ENCODE data around the gene WBP2.

The WBP2 gene

DNA sequence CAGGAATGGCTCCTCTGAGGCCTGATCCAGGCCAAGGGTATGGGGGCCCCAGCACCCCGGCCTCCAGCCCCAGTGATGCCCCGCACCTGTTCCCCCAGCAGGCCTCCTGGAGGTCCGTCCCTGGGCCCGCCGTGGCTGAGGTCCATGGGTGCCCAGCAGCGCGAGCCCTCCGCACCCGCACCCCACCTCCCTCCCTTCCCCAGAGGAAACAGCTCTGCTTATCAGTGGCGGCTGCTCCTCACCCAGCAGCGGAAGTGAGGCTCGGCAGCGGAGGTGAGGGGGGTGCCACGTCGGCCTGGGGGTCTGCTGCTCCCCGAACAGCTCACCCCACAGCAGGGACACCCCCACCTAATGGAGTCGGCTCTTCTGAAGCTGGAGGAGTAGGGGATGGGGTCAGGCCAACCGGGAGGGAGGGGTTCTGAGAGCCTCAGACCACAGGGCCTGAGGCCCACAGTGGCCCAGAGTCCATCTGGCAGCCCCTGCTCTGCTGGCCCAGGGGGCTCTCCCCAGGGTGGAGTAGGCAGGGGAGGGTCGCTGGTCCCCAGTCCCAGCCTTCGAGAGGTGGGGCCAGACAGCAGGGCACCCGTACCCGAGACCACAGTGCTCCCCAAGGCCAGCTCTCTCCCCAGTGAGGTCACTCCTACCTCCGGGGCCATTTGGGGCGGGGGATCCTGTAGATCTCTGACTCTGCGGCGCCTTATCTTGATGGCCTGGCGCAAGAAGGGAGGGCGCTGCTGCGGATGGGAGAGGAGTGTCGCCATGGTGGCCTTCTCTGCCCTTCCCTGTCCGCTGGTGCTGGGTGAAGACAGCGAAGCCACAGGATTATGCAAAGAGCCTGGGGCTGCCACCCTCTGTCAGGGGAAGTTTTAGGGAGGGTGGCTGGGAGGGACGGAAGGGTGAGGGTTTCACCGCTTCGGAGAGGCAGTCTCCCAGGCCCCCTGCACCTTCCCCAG is 11.3 kb downstream of the WBP2 start, which contains the start of gene UNC13D:
Gene UNC13D (minus strand): TSS at position 828 of the 953 bp plus-strand sequence. CDS start 67 bp downstream, at position 761.
- TF ChIP-seq, protein P1, sequence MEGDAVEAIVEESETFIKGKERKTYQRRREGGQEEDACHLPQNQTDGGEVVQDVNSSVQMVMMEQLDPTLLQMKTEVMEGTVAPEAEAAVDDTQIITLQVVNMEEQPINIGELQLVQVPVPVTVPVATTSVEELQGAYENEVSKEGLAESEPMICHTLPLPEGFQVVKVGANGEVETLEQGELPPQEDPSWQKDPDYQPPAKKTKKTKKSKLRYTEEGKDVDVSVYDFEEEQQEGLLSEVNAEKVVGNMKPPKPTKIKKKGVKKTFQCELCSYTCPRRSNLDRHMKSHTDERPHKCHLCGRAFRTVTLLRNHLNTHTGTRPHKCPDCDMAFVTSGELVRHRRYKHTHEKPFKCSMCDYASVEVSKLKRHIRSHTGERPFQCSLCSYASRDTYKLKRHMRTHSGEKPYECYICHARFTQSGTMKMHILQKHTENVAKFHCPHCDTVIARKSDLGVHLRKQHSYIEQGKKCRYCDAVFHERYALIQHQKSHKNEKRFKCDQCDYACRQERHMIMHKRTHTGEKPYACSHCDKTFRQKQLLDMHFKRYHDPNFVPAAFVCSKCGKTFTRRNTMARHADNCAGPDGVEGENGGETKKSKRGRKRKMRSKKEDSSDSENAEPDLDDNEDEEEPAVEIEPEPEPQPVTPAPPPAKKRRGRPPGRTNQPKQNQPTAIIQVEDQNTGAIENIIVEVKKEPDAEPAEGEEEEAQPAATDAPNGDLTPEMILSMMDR (IDR thresholded peaks at IDR 0.05; ENCODE audit: low read depth, low read length): no peak
- no peak within 1 kb of the TSS for H3K4me3 ChIP-seq (ENCODE audit: low read depth, low read length)

DNA sequence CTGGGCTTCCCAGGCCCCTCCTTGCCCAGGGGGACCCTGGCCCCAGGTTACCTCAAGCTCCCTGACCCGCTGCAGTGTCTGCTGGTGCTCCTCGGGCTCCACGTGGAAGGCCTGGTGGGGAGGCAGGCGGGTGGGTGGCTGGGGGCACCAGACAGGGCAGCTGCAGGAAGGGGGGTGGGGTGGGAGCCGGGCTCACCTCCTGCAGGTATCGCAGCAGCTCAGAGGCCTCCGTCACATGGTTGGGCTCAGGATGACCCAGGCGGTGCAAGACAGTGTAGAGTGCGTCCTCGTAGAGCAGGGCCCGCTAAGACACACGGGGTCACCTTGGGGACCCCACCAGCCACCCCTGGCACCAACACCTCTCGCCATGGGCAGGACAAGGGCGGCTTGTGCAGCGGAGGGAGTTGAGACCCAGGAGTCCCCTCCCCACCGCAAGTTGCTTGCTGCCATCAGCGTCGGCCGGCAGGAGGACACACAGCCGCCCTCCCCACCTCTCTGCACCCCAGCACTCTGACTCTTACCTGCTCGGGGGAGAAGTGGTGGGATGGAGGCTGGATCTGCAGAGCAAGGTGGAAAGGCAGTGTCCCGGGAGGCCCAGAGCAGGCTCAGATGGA is 12.1 kb downstream of the WBP2 start:
- no peak overlapping the region for H3K4me3 ChIP-seq (ENCODE audit: low read depth, low read length)
- TF ChIP-seq, protein P1 (IDR thresholded peaks at IDR 0.05; ENCODE audit: low read depth, low read length): no peak

DNA sequence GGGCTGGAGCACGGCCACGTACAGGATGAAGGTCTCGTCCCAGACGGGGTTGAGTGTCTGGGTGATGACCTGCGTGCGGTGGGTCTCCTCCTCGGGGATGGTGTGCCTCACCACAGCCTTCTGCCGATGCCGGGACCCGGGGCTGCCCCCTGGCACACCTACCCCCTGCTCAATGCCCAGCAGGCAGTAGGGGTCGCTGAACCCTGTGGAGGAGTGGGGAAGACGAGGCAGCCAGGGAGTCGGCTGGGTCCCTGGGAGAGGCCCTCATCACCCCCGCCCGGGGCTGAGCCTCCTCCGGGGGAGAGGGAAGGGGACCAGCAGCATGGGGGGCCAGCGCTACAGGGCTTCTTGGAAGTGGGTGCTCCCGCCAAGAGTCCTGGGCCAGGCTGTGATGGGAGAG is 12.7 kb downstream of the WBP2 start:
- H3K4me3 ChIP-seq (ENCODE audit: low read depth, low read length): no peak overlapping the region
- TF ChIP-seq, protein P1 (IDR thresholded peaks at IDR 0.05; ENCODE audit: low read depth, low read length): no peak

DNA sequence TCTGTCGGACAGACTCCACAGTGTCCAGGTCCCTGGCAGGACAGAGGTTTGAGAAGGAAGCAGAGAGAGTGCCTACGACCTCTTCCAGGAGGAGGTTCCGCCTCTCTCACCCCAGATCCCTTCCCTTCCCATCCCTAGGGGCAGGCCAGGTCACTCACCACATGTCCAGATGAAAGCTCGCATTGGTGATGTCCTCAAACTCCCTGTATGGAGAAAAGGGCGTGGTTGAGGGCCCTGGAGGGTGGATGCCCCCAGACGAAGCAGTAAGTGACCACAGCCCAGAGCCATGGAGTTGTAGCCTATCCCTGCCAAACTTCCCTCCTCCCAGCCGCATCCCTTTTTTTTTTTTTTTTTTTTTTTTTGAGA is 14.4 kb downstream of the WBP2 start:
- no peak overlapping the region for H3K4me3 ChIP-seq (ENCODE audit: low read depth, low read length)
- TF ChIP-seq, protein P1 (IDR thresholded peaks at IDR 0.05; ENCODE audit: low read depth, low read length): no peak

DNA sequence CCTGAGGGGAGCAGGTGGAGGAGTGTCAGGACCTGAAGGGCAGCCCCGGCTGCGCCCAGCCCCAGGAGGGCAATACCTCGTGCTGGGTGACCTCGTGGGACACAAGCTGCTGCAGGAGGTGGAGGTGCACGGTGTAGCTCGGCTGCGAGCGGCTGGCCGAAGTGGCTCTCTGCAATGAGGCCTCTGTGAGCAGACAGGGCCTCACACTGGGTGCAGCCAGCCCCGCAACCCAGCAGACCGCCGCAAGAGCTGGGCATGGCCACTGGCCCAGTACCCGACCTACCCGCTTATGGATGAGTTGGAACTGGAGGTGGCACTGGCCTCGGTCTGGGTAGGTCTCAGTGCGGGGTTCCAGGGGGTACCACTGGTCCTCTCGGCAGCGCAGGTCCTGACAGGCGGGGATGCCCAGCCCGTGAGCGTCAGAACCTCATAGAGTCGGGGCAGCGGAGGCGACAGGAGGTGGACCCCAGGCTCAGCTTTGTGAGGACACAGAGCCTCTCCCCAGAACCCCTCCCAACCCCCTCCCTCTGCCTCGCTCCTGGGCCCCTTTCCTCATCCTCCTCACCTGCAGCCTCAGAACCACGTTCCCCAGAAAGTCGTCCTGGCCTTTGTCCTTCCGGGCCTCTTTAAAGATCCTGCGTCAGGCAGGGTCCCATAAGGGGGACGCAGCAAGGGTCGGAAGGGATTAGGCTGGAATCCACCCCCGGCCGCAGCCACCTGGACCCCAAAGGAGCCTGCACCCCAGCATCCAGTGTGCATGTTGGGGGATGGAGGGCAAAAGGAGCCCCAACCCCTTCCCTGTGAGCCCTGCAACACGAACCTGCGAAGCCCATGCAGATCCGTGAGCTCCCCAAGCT is 15.0 kb downstream of the WBP2 start:
- H3K4me3 ChIP-seq (ENCODE audit: low read depth, low read length): no peak overlapping the region
- TF ChIP-seq, protein P1 (IDR thresholded peaks at IDR 0.05; ENCODE audit: low read depth, low read length): no peak

DNA sequence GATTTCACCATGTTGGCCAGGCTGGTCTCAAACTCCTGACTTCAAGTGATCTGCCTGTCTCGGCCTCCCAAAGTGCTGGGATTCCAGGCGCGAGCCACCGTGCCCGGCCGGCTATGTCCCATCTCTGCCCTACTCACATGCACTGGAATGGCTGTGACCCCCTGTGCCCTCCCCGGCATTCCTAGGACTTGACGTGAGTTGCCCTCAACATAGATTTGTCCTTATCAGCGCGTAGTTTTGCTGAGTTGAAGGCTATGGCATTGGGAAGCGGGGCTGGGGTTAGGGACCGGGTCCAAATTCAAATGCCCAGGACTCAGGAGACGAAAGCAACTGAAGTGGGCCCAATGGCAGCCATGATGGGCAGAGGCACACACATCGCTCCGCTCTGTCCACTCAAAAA is 16.7 kb downstream of the WBP2 start:
- no peak overlapping the region for H3K4me3 ChIP-seq (ENCODE audit: low read depth, low read length)
- TF ChIP-seq, protein P1 (IDR thresholded peaks at IDR 0.05; ENCODE audit: low read depth, low read length): no peak

Measured in WI38 (cell line).